Vagina (tissue), 2 donors: ENCODE results near the gene EPB41L2. TPM values are rescaled to one million over a fixed set of nuclear protein-coding genes. Genes with fewer than 3 reads are reported as not detected.

ENCODE experiments used
- DNase-seq, 2 donors: peaks; one replicate each; pipeline ENCODE4 v3.0.0-alpha.2; 2017; ENCODE audit errors: extremely low spot score in 2 of 2
- H3K27ac ChIP-seq: fragments of 200-600 bp; sonication (generic); one replicate; pipeline ENCODE4 v1.5.1; 2019
- H3K27me3 ChIP-seq: fragments of 200-600 bp; sonication (generic); one replicate; pipeline ENCODE4 v1.5.1; 2019
- H3K36me3 ChIP-seq, 2 donors: fragments of 200-600 bp; sonication (generic); one replicate each; pipeline ENCODE4 v1.5.1; 2017 to 2019
- H3K4me1 ChIP-seq: fragments of 200-600 bp; sonication (generic); one replicate; pipeline ENCODE4 v1.5.1; 2019
- H3K4me3 ChIP-seq, 2 donors: fragments of 200-600 bp; sonication (generic); 1 replicate in 1 of 2; 2 replicates in 1 of 2; pipeline ENCODE4 v1.5.1; 2016 to 2019
- H3K9me3 ChIP-seq: fragments of 200-600 bp; sonication (generic); one replicate; pipeline ENCODE4 v1.5.1; 2019
- CTCF ChIP-seq, 3 experiments: fragments of 450-650 bp in 2 of 3; fragments of 200-600 bp in 1 of 3; sonication (generic) in 1 of 3; IDR thresholded peaks; one replicate each; pipeline ENCODE4 v1.5.1; 2017 to 2019; ENCODE audit warnings: antibody characterized with exemption in 3 of 3, mild to moderate bottlenecking in 2 of 3, moderate library complexity in 2 of 3
- POLR2A ChIP-seq, 2 donors: fragments of 450-650 bp; IDR thresholded peaks; one replicate each; pipeline ENCODE4 v1.6.1; 2017; ENCODE audit warnings: antibody characterized with exemption in 2 of 2, mild to moderate bottlenecking in 2 of 2, moderate library complexity in 2 of 2
- POLR2AphosphoS5 ChIP-seq, 2 donors: sonication (generic); formaldehyde crosslinking; IDR thresholded peaks; one replicate each; pipeline ENCODE4 v1.9.0; 2017; ENCODE audit warnings: antibody characterized with exemption in 2 of 2, mild to moderate bottlenecking in 2 of 2, low read depth in 1 of 2; ENCODE audit not compliant: insufficient read depth in 1 of 2
- intact Hi-C: fragments of 100-400 bp; cut with DNase I; formaldehyde crosslinking; loops from one replicate; pipeline ENCODE4 v1.15.1; 2023
- total RNA-seq: library from RNA; depleted of rRNA; stranded (reverse); fragments of >200 nt; gene quantifications from one replicate; pipeline ENCODE4 v1.2.3, GENCODE V29; 2016

The EPB41L2 gene
- total RNA-seq, 1 donor from 2014 or later, result 96.7 TPM

GRCh38 chr6:131060311-131060710, 2.7 kb downstream of the EPB41L2 start:
- Histone ChIP-seq H3K36me3 (peaks cover 0 to 2% of the 10 kb centered on the region in 2 donors), H3K27ac (no peak overlapping the region), H3K27me3 (no peaks in the 10 kb centered on the region), H3K9me3 (peaks cover 7% of the 10 kb centered on the region), H3K4me3 (no peak overlapping the region), H3K4me1 (peaks cover 14% of the 10 kb centered on the region)
- TF ChIP-seq POLR2A (IDR thresholded peaks at IDR 0.05) (no peak), CTCF (IDR thresholded peaks at IDR 0.05) (no peak), POLR2AphosphoS5 (IDR thresholded peaks at IDR 0.05; ENCODE audit: insufficient read depth in 1 of 2, low read depth in 1 of 2) (no peak)
- intact Hi-C loops, result loop anchor here (5.0 kb wide), 1 partner anchor 173 kb away; no protein-coding TSS in a partner anchor
- DNase-seq, result no peak

GRCh38 chr6:131059486-131059885, 3.6 kb downstream of the EPB41L2 start:
- no peak for TF ChIP-seq POLR2A (IDR thresholded peaks at IDR 0.05)
- TF ChIP-seq POLR2AphosphoS5 (IDR thresholded peaks at IDR 0.05; ENCODE audit: insufficient read depth in 1 of 2, low read depth in 1 of 2), result no peak
- no peak for TF ChIP-seq CTCF (IDR thresholded peaks at IDR 0.05)
- no peak for DNase-seq
- H3K4me1 ChIP-seq, result peaks cover 14% of the 10 kb centered on the region
- peaks cover 16% of the 10 kb centered on the region for H3K9me3 ChIP-seq
- intact Hi-C loops, result no loop called here
- H3K4me3 ChIP-seq, result no peak overlapping the region
- no peak overlapping the region for H3K27ac ChIP-seq
- H3K36me3 ChIP-seq, result peaks cover 0 to 11% of the 10 kb centered on the region in 2 donors
- H3K27me3 ChIP-seq, result no peaks in the 10 kb centered on the region

DNA sequence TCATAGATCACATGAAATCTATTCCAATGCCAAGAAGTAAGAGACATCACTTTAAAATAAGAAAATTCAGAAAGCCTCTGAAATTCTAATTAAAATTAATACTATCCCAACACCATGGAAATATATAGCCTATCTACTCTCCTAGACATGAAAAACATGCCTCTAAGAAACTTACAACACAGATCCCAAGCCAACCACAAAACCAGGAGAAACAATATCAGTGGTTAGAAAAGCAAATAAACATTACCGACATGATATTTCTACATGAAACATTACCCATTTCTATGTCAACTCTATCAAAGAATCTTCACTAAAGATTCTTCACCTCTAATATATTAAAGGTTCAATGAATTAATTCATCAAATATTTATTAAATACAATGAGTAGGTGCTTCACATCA, 4.8 kb downstream of the EPB41L2 start:
- Histone ChIP-seq H3K9me3 (peaks cover 27% of the 10 kb centered on the region), H3K36me3 (peaks cover 0 to 16% of the 10 kb centered on the region in 2 donors), H3K4me1 (peaks cover 7% of the 10 kb centered on the region), H3K4me3 (no peak overlapping the region), H3K27ac (no peak overlapping the region), H3K27me3 (no peaks in the 10 kb centered on the region)
- DNase-seq, result no peak
- no peak for TF ChIP-seq CTCF (IDR thresholded peaks at IDR 0.05)
- TF ChIP-seq POLR2AphosphoS5 (IDR thresholded peaks at IDR 0.05; ENCODE audit: insufficient read depth in 1 of 2, low read depth in 1 of 2), result no peak
- no peak for TF ChIP-seq POLR2A (IDR thresholded peaks at IDR 0.05)
- intact Hi-C loops, result no loop called here

DNA sequence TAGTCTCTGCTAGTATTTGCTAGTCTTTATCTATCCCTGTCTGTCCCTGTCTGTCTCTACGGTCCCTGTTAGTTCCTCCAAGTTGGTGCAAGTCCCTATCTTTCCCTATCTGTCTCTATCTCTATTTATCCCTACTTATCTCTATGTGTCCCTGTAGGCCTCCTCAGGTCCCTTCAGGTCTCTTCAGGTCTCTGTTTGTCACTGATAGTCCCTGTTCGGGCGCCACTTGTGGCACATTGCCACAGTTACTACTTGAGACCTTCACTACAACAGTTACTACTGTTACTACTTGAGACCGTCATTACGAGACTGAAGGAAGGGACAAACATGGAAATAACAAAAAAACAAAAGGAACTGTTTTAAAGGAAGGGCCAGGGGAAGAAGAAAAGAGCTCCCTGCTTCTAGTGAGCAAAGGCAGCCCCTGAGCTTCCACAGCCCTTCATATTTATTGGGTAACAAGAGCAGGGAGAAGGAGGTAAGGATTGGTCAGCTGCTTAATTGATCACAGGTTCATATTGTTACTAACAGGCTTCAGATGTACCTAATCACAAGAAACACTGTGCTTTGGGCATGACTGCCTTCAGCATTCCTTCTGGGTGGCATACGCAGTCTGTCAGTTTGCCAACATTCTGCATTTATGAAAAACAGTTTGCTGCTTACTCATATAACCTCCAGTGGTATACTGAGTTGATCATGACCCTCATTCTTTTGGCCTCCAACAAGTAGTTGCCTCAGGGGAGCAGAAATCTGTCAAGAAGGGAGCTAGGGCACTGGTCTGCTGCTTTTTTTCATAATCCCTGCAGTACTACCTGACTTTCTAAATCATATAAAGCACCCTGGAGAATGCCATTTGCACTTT, 8.4 kb downstream of the EPB41L2 start:
- TF ChIP-seq POLR2A (IDR thresholded peaks at IDR 0.05), result no peak
- no peak for TF ChIP-seq POLR2AphosphoS5 (IDR thresholded peaks at IDR 0.05; ENCODE audit: insufficient read depth in 1 of 2, low read depth in 1 of 2)
- TF ChIP-seq CTCF (IDR thresholded peaks at IDR 0.05), result no peak
- no peak for DNase-seq
- H3K36me3 ChIP-seq, result peaks cover 0 to 16% of the 10 kb centered on the region in 2 donors
- H3K27ac ChIP-seq, result no peak overlapping the region
- intact Hi-C loops, result no loop called here
- H3K4me3 ChIP-seq, result no peak overlapping the region
- peaks cover 9% of the 10 kb centered on the region for H3K4me1 ChIP-seq
- no peaks in the 10 kb centered on the region for H3K27me3 ChIP-seq
- H3K9me3 ChIP-seq, result peaks cover 27% of the 10 kb centered on the region
